Stimulated activated CD4-positive, alpha-beta T cell treated with anti-CD3 and anti-CD28 coated beads, Interleukin-1b, Interleukin-23, amount 100 ng/mL, for 24 hours (primary cell): ENCODE data around the gene COL27A1.
A peak's percentile ranks its signal among the peaks of the same experiment; 100 is the strongest.

Experiments used
- DNase-seq, 4 experiments: peaks; one replicate each; pipeline ENCODE4 v3.0.0-alpha.2; 2020; ENCODE audit warnings: low read depth in 4 of 4, low spot score in 1 of 4

Gene COL27A1

DNA sequence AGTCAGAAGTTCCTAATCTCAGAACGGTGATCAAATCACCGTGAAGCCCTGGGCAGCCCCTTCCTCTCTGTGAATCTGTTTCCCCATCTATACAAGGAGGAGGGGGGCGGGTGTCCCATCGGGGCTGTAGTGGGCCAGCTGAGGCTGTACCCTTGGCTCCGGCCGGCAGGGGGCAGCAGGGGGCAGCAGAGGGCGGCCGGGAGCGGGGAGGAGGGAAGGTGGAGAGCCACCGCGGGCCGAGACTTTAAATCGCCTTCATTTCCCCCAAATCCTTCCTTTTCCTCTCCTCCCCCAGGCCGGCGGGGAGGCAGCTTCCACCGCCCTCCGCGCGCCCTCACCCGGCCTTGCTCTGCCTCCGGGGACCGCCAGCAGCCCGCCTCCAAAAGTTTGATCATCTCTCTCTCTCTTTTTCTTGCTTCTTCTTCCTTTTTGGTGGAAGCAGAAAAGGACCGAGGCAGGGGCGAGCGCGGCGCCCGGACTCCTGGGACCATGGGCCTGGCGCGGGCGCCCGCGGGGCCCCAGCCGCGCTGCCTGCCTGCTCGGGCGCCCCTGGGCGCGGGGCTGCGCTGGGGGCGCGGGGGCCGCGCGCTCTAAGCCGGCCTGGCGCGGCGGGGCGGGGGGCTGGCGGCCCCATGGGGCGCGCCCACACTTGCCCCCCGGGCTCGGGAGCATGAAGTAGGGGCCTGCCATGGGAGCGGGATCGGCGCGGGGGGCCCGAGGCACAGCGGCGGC, at the start of gene COL27A1:
Gene COL27A1 (plus strand): TSS at position 275 of the 732 bp plus-strand sequence. CDS start 414 bp downstream, at position 689.
- peak; percentile 63 to 80 (median 74) for DNase-seq

DNA sequence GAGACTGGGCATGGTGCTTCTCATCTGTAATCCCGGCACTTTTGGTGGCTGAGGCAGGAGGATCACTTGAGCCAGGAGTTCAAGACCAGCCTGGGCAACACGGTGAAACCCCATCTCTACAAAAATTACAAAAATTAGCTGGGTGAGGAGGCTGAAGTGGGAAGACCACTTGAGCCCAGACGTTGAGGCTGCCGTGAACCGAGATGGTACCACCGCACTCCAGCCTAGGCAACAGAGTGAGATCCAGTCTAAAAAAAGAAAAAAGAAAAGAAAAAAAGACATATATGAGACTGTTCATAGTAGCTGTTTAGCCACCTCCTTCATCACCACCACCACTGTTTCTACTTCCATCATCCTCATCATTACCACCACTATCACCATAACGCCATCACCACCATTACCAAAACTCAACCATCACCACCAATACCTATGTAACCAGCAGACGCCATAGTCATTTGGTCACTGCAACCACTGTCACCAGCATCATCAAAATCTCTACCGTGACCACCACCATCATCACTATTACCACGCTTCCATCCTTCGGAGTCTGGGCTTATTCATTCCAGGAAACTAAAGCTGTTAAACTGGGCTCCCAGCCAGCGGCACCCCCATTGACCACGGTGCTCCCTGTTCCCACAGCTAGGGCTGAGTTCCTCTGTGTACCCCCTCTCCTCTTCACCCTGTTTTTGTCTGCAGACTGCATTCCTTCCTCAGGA, 47.9 kb upstream of the COL27A1 start:
- no peak for DNase-seq

DNA sequence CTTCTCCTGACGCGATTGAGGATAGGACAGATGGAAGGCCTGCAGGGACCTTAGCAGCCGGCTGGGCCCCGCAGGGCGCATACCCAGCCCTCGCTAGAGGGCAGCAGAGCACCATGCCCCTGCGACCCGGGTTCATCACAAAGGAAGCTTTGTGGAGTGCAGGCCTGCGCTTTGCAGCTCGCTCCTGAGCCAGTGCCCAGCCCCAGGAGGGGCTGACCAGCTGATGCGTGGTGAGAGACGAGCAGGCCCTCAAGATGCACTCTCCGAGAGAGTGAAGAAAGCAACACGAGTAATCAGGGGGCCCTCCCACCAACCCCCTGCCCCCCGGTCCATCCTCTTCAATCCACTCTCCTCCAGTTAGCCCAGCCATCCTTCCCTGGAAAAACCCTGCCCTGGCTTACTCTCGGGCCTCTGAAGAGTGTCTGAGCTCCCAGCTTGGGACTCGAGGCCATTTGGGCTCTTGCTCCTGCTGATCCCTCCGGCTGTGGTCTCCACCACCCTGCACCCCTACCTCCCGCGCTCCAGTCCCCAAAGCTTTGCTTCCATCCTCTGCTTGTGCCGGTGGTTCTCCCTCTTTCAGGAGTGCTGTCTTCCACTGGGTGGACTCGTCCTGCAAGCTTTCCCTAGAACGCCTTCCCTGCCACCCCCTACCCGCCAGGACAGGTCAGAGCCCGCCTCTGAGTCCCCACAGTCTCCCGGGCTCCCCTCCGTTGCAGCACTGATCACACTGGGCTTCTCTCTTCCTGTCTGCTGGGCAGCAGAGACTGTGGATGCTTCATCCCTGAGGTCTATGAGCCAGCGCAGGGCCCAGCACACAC, 47.1 kb upstream of the COL27A1 start:
- DNase-seq = peak; percentile 7 to 48 (median 43)

DNA sequence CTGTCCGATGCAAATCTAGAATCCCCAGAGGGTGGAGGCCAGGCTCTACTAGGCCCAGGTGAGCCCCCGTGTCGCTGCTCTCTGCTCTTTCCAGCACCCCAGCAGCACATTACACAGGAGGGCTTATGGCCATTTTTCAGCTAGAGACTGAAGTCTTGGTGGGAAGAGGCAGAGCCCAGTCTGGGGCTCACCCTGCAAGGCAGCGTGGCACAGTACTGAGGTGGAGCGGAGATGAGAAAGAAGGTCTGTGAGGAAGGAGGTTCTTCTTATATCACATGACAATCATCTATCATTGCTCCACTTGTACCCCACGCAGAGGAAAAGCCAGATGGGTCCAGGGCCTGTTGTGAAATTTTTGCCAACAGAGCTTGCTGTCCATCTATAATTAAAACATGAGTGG, 46.2 kb upstream of the COL27A1 start:
- DNase-seq = no peak

DNA sequence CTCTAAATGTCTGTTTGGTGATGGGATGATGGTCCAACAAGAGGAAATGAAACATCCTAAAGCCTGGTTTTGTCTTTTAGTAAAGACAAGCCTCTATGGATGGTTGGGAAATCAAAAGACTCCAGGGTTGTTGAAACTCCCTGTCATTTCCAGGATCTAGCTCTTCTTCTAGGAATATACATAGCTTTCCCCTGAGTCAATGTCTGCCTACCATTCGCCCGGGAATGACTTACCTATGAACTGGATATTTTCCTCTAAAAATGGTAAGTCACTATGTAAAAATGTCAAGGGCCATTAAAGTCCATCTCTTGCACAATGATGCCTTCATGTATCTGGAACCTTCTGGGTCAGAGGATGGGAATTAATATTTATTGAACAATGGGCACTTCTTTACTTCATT, 45.2 kb upstream of the COL27A1 start:
- DNase-seq = no peak

DNA sequence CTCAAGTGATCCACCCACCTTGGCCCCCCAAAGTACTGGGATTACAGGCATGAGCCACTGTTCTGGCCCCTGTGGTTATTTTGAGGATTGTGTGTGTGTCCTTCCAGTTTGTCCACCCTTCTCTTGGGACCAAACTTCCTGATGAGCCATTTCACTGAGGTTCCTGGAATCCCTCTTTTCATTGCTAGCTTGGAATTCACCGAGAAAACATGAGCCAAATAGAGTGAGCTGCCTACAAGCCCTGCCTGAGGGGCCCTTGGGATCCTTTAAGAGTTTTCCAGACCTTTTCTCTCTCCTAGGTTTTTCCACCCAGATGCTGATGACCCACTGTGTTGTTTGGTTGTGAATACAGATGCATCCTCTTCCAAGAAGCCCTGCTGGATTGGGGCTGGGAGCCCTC, 43.0 kb upstream of the COL27A1 start:
- DNase-seq = no peak

DNA sequence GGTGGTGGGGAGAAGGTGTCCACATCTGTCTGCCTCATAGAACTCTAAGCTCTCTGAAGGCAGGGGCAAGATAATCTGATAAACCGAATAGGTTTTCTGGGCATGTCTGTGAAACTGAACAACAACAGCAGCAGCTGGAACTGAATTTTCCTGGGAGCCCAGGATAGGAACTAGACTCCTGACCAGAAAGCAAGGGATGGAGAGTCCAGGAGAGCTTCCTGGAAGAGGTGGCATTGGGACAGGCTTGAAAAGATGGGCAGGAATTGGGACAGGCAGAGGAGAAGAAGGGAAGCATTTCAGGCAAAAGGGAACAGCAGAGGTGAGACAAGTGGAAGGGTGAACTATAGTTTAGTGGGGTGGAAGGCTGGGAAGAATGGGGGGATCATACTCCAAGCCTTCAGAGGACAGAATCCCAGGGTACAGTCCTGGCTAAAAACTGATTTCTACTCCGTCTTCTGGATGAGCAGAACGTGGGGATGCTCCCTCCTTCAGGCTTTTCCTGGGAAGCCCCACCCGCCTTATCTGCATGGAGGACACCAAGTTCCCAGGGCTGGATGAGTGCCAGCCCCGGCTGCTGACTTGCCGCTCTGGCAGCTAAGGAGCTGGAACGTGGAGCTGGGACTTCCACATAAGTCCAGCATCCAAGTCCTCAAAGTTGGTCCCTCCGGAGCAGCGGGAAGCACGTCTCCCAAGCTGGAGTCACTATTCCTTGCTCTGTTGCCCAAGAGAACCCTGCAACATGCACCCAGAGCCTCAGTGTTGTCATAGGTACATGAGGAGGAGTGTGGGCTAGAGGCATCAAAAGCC, 42.4 kb upstream of the COL27A1 start:
- DNase-seq = no peak

DNA sequence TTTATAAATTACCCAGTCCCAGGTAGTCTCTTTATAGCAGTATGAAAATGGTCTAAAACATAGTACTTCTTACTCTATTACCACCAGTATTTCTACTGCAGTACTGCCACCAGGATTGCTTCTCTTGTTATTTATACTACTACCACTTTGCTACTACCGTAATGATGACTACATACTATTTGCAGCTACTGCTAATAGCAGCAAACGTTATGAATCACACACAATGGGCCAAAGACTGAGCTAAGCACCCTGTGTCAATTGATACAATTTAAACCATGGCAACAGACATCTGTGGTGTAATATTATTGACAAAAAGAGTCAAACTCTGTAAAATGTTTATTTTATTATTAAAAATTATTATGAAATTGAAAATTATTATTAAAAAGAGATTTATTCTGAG, 41.0 kb upstream of the COL27A1 start:
- no peak for DNase-seq

DNA sequence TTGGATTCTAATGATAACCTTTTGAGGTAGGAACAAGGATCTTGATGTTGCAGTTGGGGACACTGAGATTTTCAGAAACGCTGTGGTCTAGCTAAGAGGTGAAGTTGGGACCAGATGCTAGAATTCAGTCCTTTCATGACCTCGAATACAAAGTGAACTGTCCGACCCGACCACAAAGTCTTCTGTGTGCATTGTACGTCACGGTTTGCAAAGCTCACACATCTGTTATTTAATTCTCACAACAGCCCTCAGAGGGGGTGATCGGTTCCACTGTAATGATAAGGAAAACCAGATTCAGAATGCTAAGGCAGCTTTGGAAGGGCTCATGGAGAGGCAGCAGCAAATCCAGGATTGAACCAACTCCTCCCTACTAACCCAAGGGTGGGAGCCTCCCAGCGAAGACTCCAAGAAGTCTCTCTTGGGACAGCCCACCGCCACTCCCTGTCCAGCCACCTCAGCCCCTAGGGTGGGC, 39.6 kb upstream of the COL27A1 start:
- DNase-seq = no peak

DNA sequence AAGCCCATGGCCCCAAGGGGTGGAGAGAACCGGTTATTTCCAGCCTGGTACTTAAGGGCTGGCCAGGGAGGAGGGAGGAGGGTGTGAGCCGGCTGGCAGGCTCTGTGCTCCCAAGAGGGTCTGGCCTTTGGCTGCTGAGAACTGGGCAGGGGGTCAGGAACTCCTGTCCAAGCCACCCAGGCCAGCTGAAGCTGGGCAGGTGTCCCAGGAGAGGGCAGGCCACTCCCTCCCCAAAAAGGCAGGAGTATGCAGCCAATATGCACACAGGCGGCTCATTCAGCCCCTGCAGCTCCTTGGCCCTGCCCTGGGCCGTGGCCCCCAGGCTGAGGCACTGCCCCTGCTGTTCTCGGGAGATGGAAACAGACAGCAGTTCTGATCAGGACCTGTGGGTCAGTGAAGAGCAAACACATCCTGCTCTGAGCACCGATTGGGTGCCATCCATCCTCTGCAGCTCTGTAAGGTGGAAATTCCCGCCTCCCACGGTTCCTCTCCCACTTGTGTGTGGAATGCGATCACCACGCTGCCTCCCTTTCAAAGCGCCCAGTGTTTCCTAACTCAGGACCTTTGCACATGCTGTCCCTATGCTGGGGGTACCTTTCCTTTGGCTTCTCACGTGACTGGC, 39.1 kb upstream of the COL27A1 start:
- DNase-seq = no peak

DNA sequence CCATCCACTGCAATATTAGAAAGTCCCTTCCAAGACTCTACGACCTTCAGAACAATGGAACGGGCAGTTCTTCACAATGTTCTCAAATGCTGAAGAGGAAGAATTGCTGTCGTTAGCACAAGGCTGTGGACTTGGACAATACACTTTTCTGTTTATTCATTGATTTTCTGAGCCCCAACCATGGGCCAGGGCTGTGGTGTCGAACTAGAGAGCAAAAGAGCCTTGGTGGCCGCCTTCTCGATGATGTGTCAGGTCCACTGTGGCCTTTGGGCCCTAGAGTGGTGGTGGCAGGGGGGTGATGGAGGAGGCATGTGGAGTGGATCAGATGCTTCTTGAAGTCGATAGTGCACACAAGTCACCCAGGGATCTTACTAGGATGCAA, 37.7 kb upstream of the COL27A1 start:
- DNase-seq = no peak

DNA sequence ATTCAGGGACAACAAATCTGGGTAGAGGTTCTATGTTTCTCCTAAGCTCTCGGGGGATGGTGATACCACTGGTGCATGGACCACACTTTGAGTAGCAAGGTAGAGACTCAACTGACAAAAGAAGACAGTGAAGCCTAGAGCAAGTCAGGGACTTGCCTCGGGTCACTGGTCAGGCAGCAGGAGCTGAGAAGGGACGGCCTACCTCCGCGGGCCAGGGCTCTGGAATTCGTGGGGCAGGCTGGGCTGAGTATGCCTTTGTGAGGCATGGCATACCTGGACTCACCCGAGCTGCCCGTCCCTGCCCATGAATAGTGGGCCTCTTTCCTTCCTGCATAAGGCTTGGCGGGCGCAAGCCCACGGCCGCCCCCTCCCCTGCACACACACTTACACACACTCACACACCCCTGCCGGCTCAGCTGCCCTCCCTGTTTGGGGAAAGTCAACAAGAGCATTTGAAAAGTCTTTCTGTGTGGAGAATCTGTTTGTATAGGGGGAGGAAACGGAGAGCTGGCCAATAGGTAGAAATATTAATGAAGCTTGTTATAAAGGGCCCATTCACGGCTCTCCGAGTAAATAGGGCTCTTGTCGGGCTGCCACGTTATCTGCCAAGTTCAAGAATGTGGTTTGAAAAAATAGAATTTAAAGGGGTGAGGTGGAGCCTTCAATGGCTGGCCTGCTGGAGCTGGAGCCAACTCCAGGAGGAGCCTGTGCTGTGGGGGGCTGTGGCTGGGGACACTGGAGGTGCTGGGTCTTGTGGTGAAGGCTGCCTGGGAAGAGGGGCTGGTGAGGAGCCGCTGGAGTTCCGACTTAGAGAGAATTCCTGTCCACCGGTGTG, 37.1 kb upstream of the COL27A1 start:
- no peak for DNase-seq

DNA sequence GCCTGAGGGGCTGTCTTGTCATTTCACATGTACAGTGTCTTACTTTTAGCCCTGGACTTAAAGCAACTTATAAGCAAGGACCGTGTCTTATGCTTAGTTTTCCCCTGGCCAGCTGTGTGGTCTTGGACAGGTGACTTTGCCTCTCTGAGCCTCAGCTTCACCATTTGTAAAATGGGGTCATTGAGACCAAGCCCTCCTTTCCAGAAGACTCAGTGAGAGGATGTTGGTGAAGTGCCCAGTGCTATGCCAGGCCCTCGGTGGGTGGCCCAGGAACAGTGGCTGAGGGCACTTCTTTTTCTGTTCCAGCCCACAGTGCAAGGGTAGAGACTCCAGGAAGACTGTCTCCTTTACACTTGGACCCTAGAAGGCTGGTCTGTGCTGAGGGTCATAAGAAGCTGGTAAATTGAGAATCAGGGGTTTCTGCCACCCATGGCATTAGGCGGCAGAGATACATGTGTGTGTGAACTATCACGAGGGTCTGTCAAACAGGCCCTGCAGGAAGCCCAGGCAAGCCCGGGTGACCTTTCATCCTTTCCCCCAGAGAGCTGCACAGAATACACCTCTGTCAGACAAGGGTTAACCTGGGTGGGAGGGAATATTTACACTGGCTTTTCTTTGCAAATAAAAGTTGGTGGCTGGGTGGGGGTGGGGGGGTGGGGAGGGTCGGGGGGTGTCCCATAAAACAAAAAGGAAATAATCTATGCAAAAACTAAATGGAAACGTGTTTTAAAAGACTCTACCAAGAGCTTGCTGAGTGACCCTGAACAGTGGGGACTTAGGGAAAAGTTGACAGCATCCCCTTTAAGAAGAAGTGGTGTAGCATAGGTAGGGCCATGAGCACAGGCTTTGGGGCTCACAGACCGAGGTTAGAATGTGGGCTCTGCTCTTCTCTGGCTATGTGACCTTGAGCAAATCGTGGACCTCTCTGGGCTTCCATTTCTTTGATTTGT, 35.8 kb upstream of the COL27A1 start:
- no peak for DNase-seq

DNA sequence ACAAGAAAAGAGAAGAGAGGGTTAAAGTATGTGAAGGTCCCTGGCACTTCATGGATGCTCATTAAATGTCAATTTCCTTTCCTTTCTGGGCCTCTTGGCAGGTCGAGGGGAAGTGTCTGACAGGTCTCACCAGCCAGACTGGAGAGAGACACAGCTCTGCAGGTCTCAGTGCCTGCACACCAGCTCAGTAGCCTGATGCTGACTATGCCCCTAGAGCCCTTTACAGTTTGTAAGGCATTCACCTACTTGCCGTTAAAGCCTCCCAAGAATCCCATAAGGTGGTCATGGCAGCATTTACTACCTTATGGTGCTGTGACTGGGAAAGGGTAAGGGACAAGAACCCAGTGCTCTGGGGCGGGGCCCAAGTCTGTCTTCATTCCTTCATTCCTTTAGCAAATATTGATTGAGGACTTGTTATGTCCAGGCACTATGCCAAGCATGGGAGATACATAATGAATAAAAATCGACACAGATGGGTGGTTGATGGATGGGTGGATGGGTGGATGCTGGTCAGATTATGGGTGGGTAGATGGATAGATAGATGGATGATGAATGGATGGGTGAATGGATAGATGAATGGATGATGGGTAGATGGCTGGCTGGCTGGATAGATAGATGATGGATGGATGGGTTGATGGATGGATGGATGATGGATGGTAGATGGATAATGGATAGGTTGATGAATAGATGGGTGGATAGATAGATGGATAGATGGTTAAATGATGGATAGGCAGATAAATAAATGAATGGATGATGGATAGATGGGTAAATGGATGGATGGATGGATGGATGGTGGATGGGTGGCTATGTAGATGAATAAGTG, 34.9 kb upstream of the COL27A1 start:
- no peak for DNase-seq

DNA sequence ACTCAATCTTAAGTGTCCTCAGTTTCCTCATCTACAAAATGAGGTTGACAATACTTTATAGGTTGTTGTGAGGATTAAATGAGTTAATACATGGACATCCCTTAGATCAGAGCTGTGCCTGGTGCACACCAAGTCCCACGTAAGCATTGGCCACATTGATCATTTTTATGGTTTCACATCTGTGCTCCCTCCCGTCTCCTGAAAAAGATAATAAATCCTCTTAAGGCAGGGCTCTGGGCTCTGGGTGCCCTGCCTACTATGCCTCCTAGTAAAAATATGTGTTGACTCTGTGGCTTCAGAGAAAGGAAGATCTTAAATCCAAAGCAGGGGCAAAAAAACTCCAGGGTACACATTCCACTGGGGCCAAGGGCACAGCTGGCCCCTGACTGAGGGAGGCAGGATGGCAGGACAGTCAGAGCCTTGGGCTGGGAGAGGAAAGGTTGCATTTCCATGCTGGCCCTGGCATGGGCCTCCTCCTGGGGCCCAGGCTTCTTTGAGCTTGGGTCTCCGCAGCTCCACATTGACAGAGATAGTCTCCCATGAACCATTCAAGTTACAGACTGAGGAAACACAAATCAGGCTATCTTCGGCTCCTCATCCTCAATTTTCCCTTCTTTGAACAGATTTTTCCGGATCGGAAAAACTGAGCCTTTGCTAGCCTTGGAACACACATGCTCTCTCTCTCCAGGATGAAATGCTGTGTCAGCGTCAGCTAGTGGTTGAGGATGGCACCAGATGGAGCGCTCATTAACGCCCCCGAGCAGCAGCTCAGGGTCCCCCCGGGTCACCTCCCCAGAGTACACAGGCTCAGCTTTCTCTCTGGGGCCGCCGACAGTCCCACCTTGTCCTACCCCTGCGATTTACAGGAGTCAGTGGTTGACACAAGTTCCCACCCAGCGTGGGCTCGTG, 33.9 kb upstream of the COL27A1 start:
- DNase-seq = no peak

DNA sequence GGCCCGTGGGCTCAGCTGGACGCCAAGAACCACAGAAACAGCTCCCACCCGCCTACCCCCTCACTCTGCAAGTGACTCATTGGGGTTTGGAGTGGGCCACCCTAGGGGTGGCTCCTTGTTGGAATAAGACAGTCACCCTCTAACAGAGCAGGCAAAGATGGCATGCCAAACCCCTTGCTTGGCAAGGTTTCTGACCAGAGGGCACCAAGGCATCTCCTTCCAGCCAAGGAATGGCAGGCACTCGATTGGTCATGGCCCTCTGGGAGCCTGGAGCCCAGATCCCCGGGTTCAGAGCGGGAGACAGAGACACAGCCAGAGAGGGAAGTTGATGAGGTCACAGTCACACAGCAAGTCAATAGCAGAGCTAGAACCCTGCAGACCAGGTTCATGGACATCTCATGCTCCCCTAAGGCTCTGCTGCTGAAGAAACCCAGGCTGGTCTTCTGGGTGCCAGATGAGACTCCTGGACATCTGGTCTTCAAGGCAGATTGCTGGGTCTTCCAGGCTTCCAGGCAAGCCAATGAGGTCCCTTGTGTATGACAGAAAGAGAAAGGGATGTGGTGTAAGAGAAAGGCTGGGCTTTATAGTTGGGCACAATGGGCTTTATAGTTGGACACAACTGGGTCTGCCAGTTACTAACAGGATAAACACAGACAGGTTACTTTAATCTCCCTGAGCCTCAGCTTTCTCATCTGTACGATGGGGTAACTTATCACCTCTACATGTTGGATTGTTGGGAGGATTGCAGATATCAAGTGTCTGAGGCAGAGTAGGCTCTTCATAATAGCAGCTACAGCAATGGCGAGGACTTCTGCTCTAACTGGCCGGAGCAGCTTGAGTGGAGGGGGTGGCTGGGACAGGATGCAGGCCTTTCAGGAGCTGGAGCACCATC, 33.0 kb upstream of the COL27A1 start:
- no peak for DNase-seq
